Dermis blood vessel endothelial cell (primary cell): Measurements from ENCODE around the gene MIER1. TPM values are rescaled to one million over a fixed set of nuclear protein-coding genes. Genes with fewer than 3 reads are reported as not detected.

Source experiments
- DNase-seq: peaks from one replicate; pipeline ENCODE4 v3.0.0; 2010
- total RNA-seq: library from RNA; depleted of rRNA; stranded (reverse); fragments of >200 nt; gene quantifications from 2 replicates; pipeline ENCODE4 v1.2.3, GENCODE V29; 2014

The MIER1 gene
- total RNA-seq, 1 donor from 2014 or later, result 26.9 TPM

GRCh38 chr1:66999640-67000400 lies 75.0 kb downstream of the MIER1 start:
- no peak for DNase-seq

- DNase-seq, result no peak
Observed at GRCh38 chr1:67001682-67002425, 77.1 kb downstream of the MIER1 start.

- no peak for DNase-seq
Observed at GRCh38 chr1:67004176-67004575, 79.4 kb downstream of the MIER1 start.

GRCh38 chr1:67005068-67005467 lies 80.3 kb downstream of the MIER1 start:
- no peak for DNase-seq

- no peak for DNase-seq
Observed at GRCh38 chr1:67009792-67010191, 85.0 kb downstream of the MIER1 start.

GRCh38 chr1:67013573-67013972 lies 88.8 kb downstream of the MIER1 start:
- DNase-seq, result peak; percentile 13

- no peak for DNase-seq
Observed at GRCh38 chr1:67018574-67018973, 93.8 kb downstream of the MIER1 start.

GRCh38 chr1:67019121-67019520 lies 94.3 kb downstream of the MIER1 start:
- no peak for DNase-seq

- peak; percentile 80 for DNase-seq
Observed at GRCh38 chr1:67019600-67020136, 94.9 kb downstream of the MIER1 start.

GRCh38 chr1:67020304-67020703 lies 95.5 kb downstream of the MIER1 start:
- peak; percentile 40 for DNase-seq

GRCh38 chr1:67020765-67021164 lies 96.0 kb downstream of the MIER1 start:
- DNase-seq, result no peak

GRCh38 chr1:67029472-67029871 lies 104.7 kb downstream of the MIER1 start:
- DNase-seq, result peak; percentile 18

GRCh38 chr1:67031121-67031858 lies 106.5 kb downstream of the MIER1 start:
- no peak for DNase-seq

- no peak for DNase-seq
Observed at GRCh38 chr1:67031859-67032247, 107.1 kb downstream of the MIER1 start.

Other genes with a start within 250 kb of the MIER1 start
- 1.1 and 3.9 TPM in 2 replicates for gene DYNLT5, start 172.5 kb upstream of the MIER1 start, total RNA-seq
- not detected in 2 replicates for gene INSL5, start 123.7 kb upstream of the MIER1 start, total RNA-seq
- gene DNAI4, start 134 bp upstream of the MIER1 start, total RNA-seq, result 2.1 and 3.7 TPM in 2 replicates
- gene SLC35D1, start 129.2 kb downstream of the MIER1 start, total RNA-seq, result 5.9 and 7.0 TPM in 2 replicates
- gene C1orf141, start 210.0 kb downstream of the MIER1 start, total RNA-seq, result not detected in 2 replicates
- not detected in 2 replicates for gene IL23R, start 241.5 kb downstream of the MIER1 start, total RNA-seq